GM12892 (cell line): Measurements from ENCODE around the gene PRKRA.
"Not testable (repeated sequence)": the region's sequence is repeated elsewhere in the genome, so short reads cannot be mapped to it uniquely, and the experiment has no call there.

Source experiments
- POLR2AphosphoS5 ChIP-seq: IDR thresholded peaks from 2 replicates; pipeline ENCODE4 v1.6.1; 2011; ENCODE audit warnings: low read depth, low read length, control low read depth
- TAF1 ChIP-seq: IDR thresholded peaks from 2 replicates; pipeline ENCODE4 v1.6.1; 2011; ENCODE audit warnings: low read depth, mild to moderate bottlenecking, control low read depth, low read length, borderline replicate concordance

- not testable (repeated sequence) for TF ChIP-seq POLR2AphosphoS5, TAF1
These were observed 27.2 kb downstream of the PRKRA start for GRCh38 chr2:178423746-178424145.
